HEK293T (cell line): Measurements from ENCODE around the gene CTIF.

Experiments
- CTCF ChIA-PET: fragments of 350-600 bp; formaldehyde crosslinking; extraction: SDS; loops from one replicate; lab custom pipeline; 2021; ENCODE audit warnings: antibody characterized with exemption, inconsistent platforms; lab: Yijun Ruan, JAX
- POLR2A ChIA-PET: fragments of 350-600 bp; formaldehyde crosslinking; extraction: SDS; loops from one replicate; lab custom pipeline; 2020; ENCODE audit warnings: antibody characterized with exemption, inconsistent platforms; lab: Yijun Ruan, JAX
- DNase-seq: peaks from one replicate; pipeline ENCODE4 v3.0.0; 2012; ENCODE audit warnings: mixed read lengths; ENCODE audit errors: extremely low spot score
- ARNT ChIP-seq: fragments of 450-650 bp; IDR thresholded peaks from 2 replicates; pipeline ENCODE4 v1.6.1; 2017; ENCODE audit warnings: mild to moderate bottlenecking
- BHLHE40 ChIP-seq: fragments of 450-650 bp; IDR thresholded peaks from 2 replicates; pipeline ENCODE4 v1.6.1; 2016; ENCODE audit warnings: mild to moderate bottlenecking, moderate library complexity, borderline replicate concordance
- CTBP1 ChIP-seq: fragments of 450-650 bp; IDR thresholded peaks from 2 replicates; pipeline ENCODE4 v1.6.1; 2016; ENCODE audit warnings: borderline replicate concordance
- ELF4 ChIP-seq: fragments of 450-650 bp; IDR thresholded peaks from 2 replicates; pipeline ENCODE4 v1.6.1; 2017; ENCODE audit warnings: antibody characterized with exemption
- FOXA1 ChIP-seq: fragments of 450-650 bp; IDR thresholded peaks from 2 replicates; pipeline ENCODE4 v1.6.1; 2016; ENCODE audit warnings: mild to moderate bottlenecking
- FOXK2 ChIP-seq: fragments of 450-650 bp; IDR thresholded peaks from 2 replicates; pipeline ENCODE4 v1.6.1; 2016; ENCODE audit warnings: mild to moderate bottlenecking
- FOXM1 ChIP-seq: fragments of 450-650 bp; IDR thresholded peaks from 2 replicates; pipeline ENCODE4 v1.6.1; 2017; ENCODE audit warnings: mild to moderate bottlenecking, borderline replicate concordance
- HDGF ChIP-seq: fragments of 450-650 bp; IDR thresholded peaks from 2 replicates; pipeline ENCODE4 v1.6.1; 2017; ENCODE audit warnings: antibody characterized with exemption, borderline replicate concordance
- L3MBTL2 ChIP-seq: fragments of 450-650 bp; conservative IDR thresholded peaks from 2 replicates; pipeline ENCODE4 v1.6.1; 2016; ENCODE audit warnings: mild to moderate bottlenecking
- LEF1 ChIP-seq: fragments of 450-650 bp; IDR thresholded peaks from 2 replicates; pipeline ENCODE4 v1.6.1; 2017; ENCODE audit warnings: mild to moderate bottlenecking, borderline replicate concordance
- NFRKB ChIP-seq: fragments of 450-650 bp; IDR thresholded peaks from 2 replicates; pipeline ENCODE4 v1.6.1; 2016; ENCODE audit warnings: mild to moderate bottlenecking, moderate library complexity
- PKNOX1 ChIP-seq: fragments of 450-650 bp; IDR thresholded peaks from 2 replicates; pipeline ENCODE4 v1.6.1; 2016
- SP1 ChIP-seq: fragments of 450-650 bp; IDR thresholded peaks from 2 replicates; pipeline ENCODE4 v1.6.1; 2017
- SUZ12 ChIP-seq: fragments of 450-650 bp; IDR thresholded peaks from 2 replicates; pipeline ENCODE4 v1.6.1; 2016; ENCODE audit warnings: mild to moderate bottlenecking
- TARDBP ChIP-seq: fragments of 450-650 bp; IDR thresholded peaks from 2 replicates; pipeline ENCODE4 v1.6.1; 2016
- ZNF384 ChIP-seq: fragments of 450-650 bp; IDR thresholded peaks from 2 replicates; pipeline ENCODE4 v1.6.1; 2016

The CTIF gene

GRCh38 chr18:48700446-48700845 is 161.6 kb downstream of the CTIF start:
- CTCF ChIA-PET, result no interaction called here

GRCh38 chr18:48702346-48703027 is 163.7 kb downstream of the CTIF start:
- POLR2A ChIA-PET, result no interaction called here
- CTCF ChIA-PET, result no interaction called here
- TF ChIP-seq FOXK2 (no peak), PKNOX1 (no peak), CTBP1 (no peak), BHLHE40 (no peak), L3MBTL2 (no peak), HDGF (no peak), FOXM1 (no peak), FOXA1 (no peak), SP1 (no peak)
- DNase-seq, result no peak

More at GRCh38 chr18:48700446-48700845, 161.6 kb downstream of the CTIF start:
- POLR2A ChIA-PET, result no interaction called here
- DNase-seq, result no peak
- TF ChIP-seq BHLHE40 (no peak), NFRKB (no peak), PKNOX1 (no peak), ELF4 (no peak), SP1 (no peak), SUZ12 (no peak), ZNF384 (no peak)

GRCh38 chr18:48703028-48703386 is 164.2 kb downstream of the CTIF start:
- ChIA-PET CTCF (no interaction called here), POLR2A (interaction anchor here (1.0 kb wide), 1 partner anchor 22 kb away, joined by 3 read pairs; no protein-coding TSS in a partner anchor)

GRCh38 chr18:48703418-48703817 is 164.6 kb downstream of the CTIF start:
- DNase-seq, result no peak
- TF ChIP-seq BHLHE40, result no peak
- POLR2A ChIA-PET, result interaction anchor here (1.0 kb wide), 1 partner anchor 22 kb away, joined by 3 read pairs; no protein-coding TSS in a partner anchor
- CTCF ChIA-PET, result no interaction called here

More at GRCh38 chr18:48703028-48703386, 164.2 kb downstream of the CTIF start:
- no peak for DNase-seq
- no peak for TF ChIP-seq CTBP1
- no peak for TF ChIP-seq BHLHE40
- TF ChIP-seq HDGF, result no peak
- TF ChIP-seq L3MBTL2, result no peak
- no peak for TF ChIP-seq LEF1

GRCh38 chr18:48705043-48705442 is 166.2 kb downstream of the CTIF start:
- TF ChIP-seq TARDBP (no peak), HDGF (no peak), SUZ12 (no peak), ELF4 (no peak), FOXA1 (no peak), BHLHE40 (no peak)
- CTCF ChIA-PET, result no interaction called here
- DNase-seq, result no peak
- POLR2A ChIA-PET, result no interaction called here

- TF ChIP-seq SP1 (no peak), CTBP1 (no peak), BHLHE40 (no peak), LEF1 (no peak), ARNT (no peak), HDGF (no peak), PKNOX1 (no peak)
- CTCF ChIA-PET, result no interaction called here
- DNase-seq, result no peak
- POLR2A ChIA-PET, result no interaction called here
These were observed 166.7 kb downstream of the CTIF start for GRCh38 chr18:48705531-48705930.

GRCh38 chr18:48706731-48707130 is 167.9 kb downstream of the CTIF start:
- DNase-seq, result no peak
- CTCF ChIA-PET, result no interaction called here
- POLR2A ChIA-PET, result no interaction called here
- TF ChIP-seq LEF1, result no peak
- no peak for TF ChIP-seq ARNT
- TF ChIP-seq ELF4, result no peak
- TF ChIP-seq FOXM1, result no peak
- TF ChIP-seq BHLHE40, result no peak
- TF ChIP-seq ZNF384, result no peak
- TF ChIP-seq FOXK2, result no peak
